HG03175 (cell line): ENCODE data around the gene PRKG1.

Experiments used
- ATAC-seq: cut with Tn5 transposase; IDR thresholded peaks from one replicate; pipeline ENCODE4 v1.9.1; 2021; ENCODE audit warnings: mild to moderate bottlenecking, moderate library complexity; ENCODE audit not compliant: unreplicated experiment

The PRKG1 gene

DNA sequence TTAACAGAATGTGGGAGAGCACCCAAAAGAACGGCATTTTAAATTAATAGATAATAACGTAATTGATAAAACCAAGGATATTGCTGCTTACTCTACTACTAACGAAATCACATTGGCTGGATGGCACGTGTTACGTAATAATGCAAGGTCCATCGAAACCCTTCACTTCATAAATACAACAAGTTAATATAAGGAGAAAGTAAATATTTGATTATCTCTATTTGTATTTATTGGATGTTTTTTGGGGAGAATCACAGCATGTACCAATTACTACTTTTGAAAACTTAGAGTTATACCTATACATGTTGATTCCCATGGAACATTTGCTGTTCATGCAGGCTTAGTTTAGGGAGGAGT lies 1.6 kb downstream of the PRKG1 start:
- no peak for ATAC-seq

DNA sequence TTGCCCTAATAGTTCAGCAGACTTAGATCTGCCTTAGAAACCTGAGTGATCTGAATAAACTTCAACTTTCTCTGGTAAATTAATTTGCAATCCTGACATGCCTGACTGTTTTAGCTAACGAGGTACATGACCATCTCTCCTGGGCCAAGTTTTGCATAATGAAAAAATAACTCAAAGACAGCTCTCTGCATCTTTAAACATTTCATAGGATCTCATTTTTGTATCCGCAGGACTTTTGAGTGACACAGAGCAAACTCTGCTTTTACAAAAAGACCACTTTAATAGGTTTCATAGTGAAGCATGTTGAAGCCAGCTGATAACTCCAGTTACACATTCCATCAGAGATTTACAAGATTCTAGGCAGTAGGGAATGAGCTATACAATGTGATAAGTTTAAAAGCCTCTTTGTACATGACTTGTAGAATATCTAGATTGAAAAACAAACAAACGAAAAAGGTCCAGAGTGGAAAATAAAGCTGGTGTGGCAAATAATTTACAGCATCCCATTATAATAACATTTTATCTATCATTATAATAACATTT lies 2.1 kb downstream of the PRKG1 start:
- no peak for ATAC-seq

DNA sequence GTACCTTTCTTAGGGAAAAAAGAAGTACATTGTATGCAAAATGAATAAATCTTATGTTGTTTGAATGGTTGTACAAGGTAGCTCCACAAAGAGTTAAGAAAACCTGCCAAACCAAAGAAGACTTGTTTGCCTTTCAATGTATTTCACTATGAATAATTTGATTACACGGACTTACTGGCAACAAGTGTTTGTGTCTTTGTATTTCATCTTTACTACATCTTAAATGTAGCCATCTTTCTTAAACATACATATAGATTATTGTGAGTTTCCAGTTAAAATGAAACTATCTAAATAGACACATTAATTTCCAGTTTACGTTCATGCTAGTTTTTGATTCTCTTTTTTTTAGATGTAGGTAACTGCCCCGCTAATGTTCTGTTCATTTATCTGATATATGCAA lies 2.8 kb downstream of the PRKG1 start:
- ATAC-seq: no peak

DNA sequence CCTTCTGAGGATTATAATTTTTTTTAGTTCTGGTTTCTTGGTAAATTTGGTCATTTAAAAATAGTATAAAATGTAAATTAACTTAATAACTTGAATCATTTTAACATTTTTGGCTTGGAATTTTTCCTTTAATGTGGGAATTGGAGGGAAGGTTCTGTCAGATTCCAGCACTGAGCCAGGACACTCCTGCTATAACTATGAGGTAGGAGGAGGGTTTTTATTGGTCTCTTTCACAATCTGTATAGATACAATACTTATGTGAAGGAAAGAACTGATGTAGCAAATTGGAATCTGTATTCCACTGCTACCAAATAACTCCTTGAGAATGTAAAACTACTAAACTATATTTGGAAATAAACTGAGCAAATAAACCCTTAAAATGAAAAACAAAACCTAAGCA lies 3.2 kb downstream of the PRKG1 start:
- no peak for ATAC-seq

DNA sequence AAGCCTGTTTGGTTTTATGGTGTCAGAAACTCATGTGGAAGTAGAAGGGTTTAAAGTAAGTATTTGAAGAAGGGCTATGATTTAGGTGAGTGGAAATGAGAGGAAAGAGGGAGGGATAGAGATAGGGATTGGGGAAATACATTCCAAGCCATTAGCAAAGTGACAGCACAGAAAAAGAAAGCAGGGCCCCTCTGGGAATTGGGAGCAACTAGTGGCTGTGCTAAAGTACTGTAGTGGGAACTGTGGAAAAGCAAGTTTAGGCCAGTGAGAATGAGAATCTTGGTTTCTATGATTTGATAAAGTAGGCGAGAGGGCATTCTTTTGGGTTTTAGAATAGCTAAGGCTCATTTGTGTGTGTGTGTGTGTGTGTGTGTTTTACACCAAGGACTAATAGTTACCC lies 5.0 kb downstream of the PRKG1 start:
- no peak for ATAC-seq

DNA sequence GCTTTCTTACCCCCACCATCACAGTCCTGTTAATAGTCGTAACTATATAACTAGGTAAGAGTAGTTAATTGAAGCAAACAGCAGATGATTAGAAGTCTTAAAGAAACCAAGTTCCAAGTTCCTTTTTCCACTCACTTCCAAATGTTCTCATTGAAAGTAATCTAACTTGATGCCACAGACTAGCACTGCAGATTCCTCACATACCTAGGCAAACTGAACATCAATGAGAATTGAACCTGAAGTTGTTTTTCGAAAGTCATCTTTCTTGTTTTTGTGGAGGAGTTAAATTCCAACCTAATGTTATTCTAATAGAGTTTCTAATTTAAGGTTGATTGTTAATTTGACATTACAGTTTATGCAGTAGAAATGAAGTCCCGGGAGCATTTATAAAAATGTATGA lies 5.5 kb downstream of the PRKG1 start:
- no peak for ATAC-seq

DNA sequence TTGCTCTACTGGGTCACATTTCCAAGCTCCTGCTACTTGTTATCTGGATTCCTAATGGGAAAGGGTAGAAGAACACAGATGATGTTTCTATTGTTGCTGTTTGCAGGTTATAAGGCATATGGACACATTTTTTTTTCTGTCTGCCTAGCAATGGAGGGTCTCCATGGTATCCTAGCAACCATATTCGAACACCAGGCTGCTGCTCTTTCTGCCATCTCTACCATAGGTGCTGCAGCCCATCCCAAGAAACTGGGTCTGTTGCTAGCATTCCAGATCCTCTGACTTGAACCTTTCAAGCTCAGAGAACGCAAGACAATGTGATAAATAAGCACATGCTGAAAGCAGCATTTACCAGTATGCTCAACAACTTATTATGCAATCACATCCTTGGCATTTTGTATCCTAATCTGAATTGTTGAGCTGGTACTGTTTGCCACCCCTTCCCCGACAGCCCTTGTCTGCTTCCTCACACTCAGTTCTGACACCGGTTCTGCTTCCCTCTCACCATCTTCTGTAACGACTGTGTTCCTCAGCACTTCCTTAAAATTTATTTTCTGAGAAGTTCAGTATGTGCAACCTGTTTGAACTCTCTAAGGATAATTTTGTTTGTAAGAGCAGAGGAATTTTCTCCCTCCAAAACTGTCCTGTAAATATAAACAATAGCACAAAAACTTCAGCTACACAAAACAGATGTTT lies 6.2 kb downstream of the PRKG1 start:
- ATAC-seq: no peak

DNA sequence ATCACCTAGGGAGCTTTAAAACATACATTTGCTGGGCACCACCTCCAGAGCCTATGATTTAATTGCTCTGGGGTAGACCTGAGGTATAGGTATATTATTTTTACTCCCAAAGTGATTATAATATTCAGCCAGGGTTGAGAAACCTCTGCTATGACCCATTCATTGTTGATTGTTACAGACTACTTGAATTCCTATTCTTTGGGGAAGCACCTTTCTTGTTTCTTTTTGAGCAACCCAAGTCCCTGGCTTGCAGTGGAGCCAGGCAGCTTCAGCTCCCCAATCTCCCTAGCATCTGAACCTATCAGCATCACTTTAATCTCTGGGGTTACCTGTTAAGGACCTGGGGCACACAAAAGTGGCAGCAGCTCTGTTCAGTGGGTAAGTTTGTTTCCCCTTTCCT lies 8.6 kb downstream of the PRKG1 start:
- ATAC-seq: no peak

DNA sequence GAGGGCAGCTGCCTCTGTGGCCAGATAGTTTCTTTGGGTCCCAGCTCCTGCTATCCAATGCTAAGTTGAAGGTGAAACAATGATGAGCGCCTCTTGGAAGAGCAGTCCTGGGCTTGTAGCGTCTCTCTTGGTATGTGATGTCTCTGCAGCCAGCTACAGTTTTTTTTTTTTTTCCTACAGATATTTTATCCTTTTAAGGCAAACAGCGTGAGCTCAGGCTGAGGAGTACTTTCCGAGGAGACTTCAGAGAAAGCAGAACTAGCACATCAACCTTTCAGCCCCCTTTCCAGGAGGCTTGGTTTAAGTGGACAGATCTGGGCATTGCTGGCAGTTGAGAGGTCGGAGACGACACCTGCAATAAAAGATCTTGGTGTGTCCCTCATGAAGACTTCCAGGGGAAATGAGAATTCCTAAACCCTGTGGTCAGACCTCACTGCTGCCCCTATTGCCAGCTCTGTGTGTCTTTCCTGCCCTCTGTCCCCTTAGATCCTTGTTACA lies 9.1 kb downstream of the PRKG1 start:
- no peak for ATAC-seq

DNA sequence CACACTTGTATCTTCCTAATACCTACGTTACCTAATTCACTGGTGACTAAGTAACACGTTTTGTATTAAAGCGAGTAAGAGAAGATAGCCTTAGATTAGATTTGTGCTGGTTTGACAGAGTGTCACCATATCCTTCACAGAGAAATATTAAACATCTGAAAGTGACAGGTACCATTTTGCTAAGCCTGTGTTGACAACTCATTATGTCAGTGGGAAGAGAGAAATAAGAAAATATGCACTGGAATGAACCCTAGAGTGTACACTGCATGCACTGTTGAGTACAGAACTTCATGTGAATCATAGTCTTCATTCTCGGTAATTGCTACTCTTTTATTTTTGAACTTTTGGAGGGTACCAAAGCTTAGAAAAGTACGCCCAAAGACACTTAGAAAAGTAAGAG lies 10.9 kb downstream of the PRKG1 start:
- ATAC-seq: no peak

DNA sequence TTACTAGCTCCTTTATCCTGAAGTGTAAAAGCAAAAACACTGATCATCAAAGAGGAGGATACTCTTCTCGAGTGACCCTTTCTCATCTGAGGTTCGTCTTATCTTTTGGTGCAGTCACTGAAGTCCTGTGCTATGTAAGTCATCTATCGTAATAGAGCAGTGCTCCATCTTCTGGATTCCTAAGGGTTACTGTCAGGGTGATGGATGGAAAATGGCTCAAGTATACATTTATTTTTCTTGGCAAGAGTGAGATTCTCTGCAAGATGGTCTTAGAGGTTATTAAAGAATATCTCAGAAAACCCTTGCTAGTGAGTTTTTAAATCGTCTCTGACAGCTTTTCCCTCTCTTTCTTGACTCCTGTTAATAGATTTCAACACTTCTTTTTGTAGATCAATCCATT lies 12.4 kb downstream of the PRKG1 start:
- no peak for ATAC-seq

DNA sequence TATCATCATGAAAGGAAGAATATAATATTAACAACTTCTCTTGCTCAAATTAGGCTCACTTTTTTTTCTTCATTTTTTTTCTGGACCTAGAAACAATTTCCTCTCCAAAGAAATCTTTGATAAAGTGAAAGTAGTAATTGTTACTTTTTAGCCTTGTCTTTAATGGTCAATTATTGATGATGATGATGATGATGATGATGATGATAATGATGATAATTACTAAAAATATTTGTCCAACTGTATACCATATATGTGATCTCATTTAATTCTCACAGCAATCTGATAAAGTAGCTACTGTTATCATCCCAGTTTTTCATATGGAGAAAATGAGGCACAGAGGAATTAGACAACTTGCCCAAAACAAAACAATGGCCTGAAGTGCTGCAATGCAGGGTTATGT lies 12.8 kb downstream of the PRKG1 start:
- no peak for ATAC-seq

DNA sequence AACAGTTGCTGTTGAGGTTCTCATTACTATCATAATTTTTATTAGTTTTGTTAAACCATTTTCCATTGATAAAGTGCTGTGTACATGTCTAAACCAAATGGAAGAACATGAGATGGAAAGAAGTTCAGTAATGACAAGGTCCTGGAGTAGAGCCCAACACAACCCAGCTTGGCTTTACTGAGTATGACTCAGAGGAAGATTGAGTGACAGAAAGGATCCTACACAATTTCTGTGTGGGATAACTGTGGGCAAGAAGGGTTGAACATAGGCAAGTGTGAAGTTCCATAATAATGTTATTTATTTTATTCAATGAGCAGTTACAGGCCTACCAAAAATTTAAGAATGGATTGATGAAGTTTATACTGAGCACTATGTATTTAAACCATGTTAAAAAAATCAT lies 15.9 kb downstream of the PRKG1 start:
- no peak for ATAC-seq

DNA sequence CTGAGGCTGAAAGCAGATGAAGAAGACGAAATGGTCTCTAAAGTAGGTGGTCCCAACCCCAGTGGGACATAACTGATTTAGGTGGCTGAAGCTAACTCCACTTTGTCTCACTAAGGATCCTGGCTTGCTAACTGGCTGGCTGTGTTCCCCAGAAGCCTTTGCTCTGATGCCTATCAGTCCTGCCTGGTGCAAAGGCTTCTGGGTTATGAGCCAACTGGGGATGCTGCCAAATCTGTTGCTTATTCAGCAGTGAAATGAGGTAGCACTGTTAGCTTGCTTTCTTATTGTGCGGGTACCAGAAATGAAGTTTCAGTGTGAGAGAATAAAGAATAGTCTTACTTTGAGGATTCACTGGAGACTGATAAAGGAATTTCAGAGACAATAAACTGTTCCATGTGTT lies 18.1 kb downstream of the PRKG1 start:
- ATAC-seq: no peak

DNA sequence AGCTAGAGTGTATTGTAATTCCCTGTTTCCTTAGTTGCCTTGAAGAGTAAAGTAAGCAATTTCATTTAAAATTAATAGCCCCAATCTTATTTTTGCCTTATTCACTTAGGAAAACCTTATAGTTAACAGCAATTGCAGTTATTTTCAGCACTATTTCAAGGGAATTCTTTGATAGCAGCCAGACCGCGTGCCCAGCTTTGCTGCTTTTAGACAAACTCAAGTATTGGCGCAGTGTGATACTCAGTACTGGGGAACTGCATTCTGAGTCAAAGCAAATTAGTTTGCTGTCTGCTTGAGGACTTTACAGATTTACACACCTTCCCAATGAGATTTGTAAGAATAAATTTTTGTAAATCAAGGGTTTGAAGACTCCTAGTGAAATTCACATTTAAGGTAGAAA lies 21.2 kb downstream of the PRKG1 start:
- no peak for ATAC-seq

DNA sequence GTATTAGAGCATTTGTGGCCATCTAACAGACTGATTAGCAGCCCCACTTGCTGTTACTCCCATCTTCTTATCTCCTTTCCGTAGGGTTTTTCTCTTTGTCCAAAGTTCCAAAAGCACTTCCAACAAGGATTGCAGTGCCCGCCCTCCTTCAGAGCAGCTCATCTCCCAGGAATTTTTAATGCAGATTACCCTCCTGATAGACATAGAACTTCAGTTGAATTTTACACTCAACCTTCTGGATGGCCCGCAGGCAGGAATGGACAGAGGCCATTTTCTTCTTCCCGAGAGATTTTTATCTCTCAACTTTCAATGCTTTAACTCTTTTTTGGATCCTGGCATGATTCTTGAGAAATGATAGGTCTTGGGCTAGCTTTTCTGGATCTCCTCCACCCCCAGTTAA lies 23.3 kb downstream of the PRKG1 start:
- no peak for ATAC-seq

DNA sequence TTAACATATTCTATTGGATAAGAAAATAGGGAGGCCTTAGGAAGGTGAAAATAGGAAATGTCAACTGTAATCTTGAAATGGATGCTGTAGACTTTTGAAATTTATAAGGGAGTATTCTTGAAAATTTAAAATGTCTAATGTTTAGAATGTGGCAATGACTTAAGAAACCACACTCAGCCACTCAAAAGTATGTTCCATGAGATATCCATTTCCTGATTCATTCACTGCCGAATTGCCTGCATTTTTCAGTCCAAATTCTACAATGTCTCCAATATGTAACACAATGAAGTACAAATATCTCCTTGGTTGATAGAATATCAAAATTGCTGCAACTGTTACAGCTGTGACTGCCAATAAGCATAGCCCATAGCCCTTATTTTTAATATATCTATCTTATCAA lies 25.9 kb downstream of the PRKG1 start:
- ATAC-seq: no peak

DNA sequence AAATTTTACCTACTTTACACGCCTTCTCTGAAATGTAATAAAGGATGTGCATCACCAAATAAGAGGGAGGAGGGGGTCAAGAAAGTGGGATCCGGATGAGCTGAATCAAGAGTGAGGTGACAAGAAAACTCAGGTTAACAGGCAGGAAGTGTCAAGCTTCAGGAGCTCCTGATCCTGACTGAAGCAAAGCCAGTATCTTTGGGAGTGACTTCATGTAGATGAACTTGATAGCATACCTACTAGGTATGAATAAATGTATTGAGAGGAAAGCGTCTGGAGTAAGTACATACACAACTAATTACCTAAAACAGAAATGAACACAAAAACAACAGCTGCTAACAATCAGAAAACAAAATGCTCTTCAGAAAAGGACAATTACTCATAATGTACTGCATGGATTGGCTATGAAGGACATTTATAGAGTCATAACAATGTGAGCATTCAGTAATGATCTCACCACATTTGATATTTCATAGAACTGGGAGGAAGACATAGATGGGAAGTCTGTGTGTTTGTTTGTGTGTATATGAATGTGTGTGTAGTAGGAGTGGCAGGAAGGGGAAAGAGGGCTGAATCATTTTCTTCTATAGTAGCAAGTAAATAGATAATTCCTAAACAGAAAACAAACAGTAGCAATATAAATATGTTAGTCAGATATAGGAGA lies 29.4 kb downstream of the PRKG1 start:
- no peak for ATAC-seq

DNA sequence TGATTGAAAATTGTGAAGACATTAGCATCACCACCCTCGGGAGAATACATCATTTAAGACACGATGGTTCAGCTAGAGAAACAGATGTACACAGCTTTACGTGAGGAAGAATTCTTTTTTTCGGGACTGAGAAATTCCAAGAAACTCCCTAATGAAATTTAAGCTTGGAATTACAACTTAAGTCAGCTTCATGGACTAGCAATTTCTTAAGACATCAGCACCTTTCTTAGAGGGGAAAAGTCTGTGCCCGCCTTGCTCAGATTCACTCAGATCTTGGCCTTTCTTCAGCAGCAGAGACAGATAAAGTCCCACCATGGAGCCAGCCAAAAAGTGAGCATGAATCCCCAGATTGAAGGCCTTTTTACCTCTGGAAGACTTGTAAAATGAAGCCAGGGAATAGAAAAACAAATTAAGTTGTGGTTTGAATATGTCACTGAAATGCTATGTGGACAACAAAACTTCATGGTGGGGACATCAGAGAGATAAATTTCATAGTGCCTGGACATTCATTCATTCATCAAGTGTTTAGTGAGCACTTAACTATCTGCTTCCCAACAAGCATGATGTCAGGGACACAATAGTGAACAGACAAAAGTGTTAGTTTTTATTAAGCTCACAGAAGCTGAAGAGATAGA lies 32.1 kb downstream of the PRKG1 start:
- ATAC-seq: no peak

DNA sequence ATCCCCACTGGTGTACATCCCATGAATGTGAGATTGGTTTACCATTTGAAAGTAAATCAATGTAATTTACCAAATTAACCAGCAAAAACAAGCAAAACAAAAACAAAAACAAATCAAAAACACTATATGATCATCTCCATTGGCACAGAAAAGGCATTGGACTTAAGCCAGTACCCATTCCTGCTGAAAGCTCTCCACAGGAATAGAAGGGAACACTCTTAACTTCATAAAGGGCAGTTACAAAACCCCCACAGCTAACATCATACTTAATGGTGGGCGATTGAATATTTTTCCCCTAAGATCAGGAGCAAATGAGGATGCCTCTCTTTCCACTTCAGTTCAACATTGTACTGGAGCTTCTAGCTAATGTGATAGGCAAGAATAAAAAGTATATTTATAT lies 34.1 kb downstream of the PRKG1 start:
- no peak for ATAC-seq

DNA sequence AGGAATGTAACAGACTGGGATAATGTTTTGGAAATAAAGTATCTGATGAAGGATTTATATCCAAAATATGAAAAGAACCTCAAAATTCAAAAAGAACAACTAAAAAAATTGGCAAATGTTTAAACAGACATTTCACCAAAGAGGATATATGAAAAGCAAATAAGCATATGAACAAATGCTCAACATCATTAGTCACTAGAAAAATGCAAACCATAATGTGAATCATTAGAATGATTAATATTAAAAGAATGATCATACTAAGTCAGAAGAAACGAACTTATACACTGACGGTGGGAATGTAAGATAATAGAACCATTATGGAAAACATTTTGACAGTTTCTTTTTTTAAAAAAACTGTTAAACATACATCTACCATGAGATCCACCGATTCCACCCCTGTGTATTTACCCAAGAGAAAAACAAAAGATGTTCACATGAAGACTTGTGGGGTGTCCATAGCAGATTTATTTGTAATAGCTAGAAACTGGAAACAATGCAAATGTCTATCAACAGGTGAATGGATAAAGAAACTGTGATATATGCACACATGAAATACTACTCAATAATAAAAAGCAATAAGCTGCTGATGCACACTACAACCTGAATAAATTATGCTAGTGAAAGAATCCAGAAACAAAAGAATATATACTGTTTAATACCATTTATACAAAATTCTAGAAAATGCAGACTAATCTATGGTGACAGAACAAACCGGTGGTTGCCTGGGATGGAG lies 35.7 kb downstream of the PRKG1 start:
- no peak for ATAC-seq
